GM19240 (cell line): Measurements from ENCODE around the gene TMED10.
"Not testable (repeated sequence)": the region's sequence is repeated elsewhere in the genome, so short reads cannot be mapped to it uniquely, and the experiment has no call there.

Source experiments
- DNase-seq: peaks from one replicate; pipeline ENCODE4 v3.0.0; 2011; ENCODE audit warnings: low spot score; ENCODE audit not compliant: insufficient read length

TMED10 gene

GRCh38 chr14:75127903-75128595 lies 48.4 kb downstream of the TMED10 start:
- no peak for DNase-seq

- DNase-seq, result not testable (repeated sequence)
Observed at GRCh38 chr14:75127474-75127820, 49.0 kb downstream of the TMED10 start.

GRCh38 chr14:75126679-75127473 lies 49.5 kb downstream of the TMED10 start, which contains the start of gene NEK9:
Gene NEK9 (minus strand): TSS chr14:75127048. CDS start chr14:75126921, 127 bp downstream.
- peak; percentile 82 for DNase-seq

GRCh38 chr14:75126121-75126544 lies 50.3 kb downstream of the TMED10 start:
- DNase-seq, result no peak

- no peak for DNase-seq
Observed at GRCh38 chr14:75125617-75126016, 50.8 kb downstream of the TMED10 start.

- no peak for DNase-seq
Observed at GRCh38 chr14:75123991-75124390, 52.4 kb downstream of the TMED10 start.

- no peak for DNase-seq
Observed at GRCh38 chr14:75121552-75121951, 54.9 kb downstream of the TMED10 start.

GRCh38 chr14:75120541-75121291 lies 55.7 kb downstream of the TMED10 start:
- no peak for DNase-seq

GRCh38 chr14:75119056-75119455 lies 57.4 kb downstream of the TMED10 start:
- no peak for DNase-seq

- DNase-seq, result no peak
Observed at GRCh38 chr14:75113932-75114539, 62.4 kb downstream of the TMED10 start.

GRCh38 chr14:75109877-75110276 lies 66.5 kb downstream of the TMED10 start:
- DNase-seq, result no peak

GRCh38 chr14:75107186-75107585 lies 69.2 kb downstream of the TMED10 start:
- no peak for DNase-seq

GRCh38 chr14:75101491-75101890 lies 74.9 kb downstream of the TMED10 start:
- DNase-seq, result no peak

- no peak for DNase-seq
Observed at GRCh38 chr14:75098682-75099081, 77.7 kb downstream of the TMED10 start.

- DNase-seq, result no peak
Observed at GRCh38 chr14:75098212-75098611, 78.2 kb downstream of the TMED10 start.

- no peak for DNase-seq
Observed at GRCh38 chr14:75096959-75097358, 79.5 kb downstream of the TMED10 start.

- DNase-seq, result no peak
Observed at GRCh38 chr14:75095690-75096089, 80.7 kb downstream of the TMED10 start.

- no peak for DNase-seq
Observed at GRCh38 chr14:75094896-75095295, 81.5 kb downstream of the TMED10 start.

- DNase-seq, result no peak
Observed at GRCh38 chr14:75092698-75093097, 83.7 kb downstream of the TMED10 start.

- no peak for DNase-seq
Observed at GRCh38 chr14:75091251-75091650, 85.2 kb downstream of the TMED10 start.

- DNase-seq, result no peak
Observed at GRCh38 chr14:75090353-75090752, 86.1 kb downstream of the TMED10 start.
